IPS DF 6.9 (cell line): ENCODE results near the gene FAM193A.
A peak's percentile ranks its signal among the peaks of the same experiment; 100 is the strongest.

Source experiments
- DNase-seq: peaks from one replicate; pipeline ENCODE4 v3.0.0-alpha.2; 2013; ENCODE audit warnings: low read depth, low spot score
- H3K27ac ChIP-seq: one replicate; pipeline ENCODE4 v1.5.1; 2013; ENCODE audit warnings: low read length, control low read depth
- H3K27me3 ChIP-seq: 2 replicates; pipeline ENCODE4 v1.6.1; 2013; ENCODE audit warnings: mild to moderate bottlenecking, low read length; ENCODE audit not compliant: control insufficient read depth, insufficient read depth
- H3K36me3 ChIP-seq: 2 replicates; pipeline ENCODE4 v1.6.1; 2013; ENCODE audit warnings: low read length; ENCODE audit not compliant: control insufficient read depth, insufficient read depth
- H3K4me1 ChIP-seq: 2 replicates; pipeline ENCODE4 v1.6.1; 2013; ENCODE audit warnings: low read length; ENCODE audit not compliant: control insufficient read depth, insufficient read depth
- H3K4me3 ChIP-seq: 2 replicates; pipeline ENCODE4 v1.5.1; 2013; ENCODE audit warnings: mild to moderate bottlenecking, low read length
- H3K9me3 ChIP-seq: 2 replicates; pipeline ENCODE4 v1.6.1; 2013; ENCODE audit warnings: low read length, inconsistent platforms; ENCODE audit not compliant: control insufficient read depth, insufficient read depth
- WGBS: extraction: QIAGEN DNeasy Blood & Tissue Kit; methylation state at CpG from one replicate; pipeline ENCODE4 v1.1.7; 2013; ENCODE audit warnings: mixed read lengths, missing lambda C conversion rate; ENCODE audit not compliant: insufficient read length, insufficient coverage; 5-methylcytosine and 5-hydroxymethylcytosine counted together

FAM193A gene, protein sequence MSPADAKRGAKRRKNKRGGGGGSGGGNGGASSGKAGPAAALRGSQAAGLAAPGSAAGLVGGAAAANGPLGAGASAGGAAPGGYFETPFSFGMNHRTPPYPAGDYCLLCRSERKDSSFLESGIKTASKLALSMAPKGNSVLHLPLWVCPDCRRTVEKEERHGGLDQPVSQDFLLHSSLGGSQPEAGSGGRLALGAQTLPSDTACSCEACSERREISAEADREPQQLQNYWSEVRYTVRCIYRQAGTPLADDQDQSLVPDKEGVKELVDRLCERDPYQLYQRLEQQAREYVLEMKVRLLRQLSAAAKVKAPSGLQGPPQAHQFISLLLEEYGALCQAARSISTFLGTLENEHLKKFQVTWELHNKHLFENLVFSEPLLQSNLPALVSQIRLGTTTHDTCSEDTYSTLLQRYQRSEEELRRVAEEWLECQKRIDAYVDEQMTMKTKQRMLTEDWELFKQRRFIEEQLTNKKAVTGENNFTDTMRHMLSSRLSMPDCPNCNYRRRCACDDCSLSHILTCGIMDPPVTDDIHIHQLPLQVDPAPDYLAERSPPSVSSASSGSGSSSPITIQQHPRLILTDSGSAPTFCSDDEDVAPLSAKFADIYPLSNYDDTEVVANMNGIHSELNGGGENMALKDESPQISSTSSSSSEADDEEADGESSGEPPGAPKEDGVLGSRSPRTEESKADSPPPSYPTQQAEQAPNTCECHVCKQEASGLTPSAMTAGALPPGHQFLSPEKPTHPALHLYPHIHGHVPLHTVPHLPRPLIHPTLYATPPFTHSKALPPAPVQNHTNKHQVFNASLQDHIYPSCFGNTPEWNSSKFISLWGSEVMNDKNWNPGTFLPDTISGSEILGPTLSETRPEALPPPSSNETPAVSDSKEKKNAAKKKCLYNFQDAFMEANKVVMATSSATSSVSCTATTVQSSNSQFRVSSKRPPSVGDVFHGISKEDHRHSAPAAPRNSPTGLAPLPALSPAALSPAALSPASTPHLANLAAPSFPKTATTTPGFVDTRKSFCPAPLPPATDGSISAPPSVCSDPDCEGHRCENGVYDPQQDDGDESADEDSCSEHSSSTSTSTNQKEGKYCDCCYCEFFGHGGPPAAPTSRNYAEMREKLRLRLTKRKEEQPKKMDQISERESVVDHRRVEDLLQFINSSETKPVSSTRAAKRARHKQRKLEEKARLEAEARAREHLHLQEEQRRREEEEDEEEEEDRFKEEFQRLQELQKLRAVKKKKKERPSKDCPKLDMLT (N-terminal part only)

DNA sequence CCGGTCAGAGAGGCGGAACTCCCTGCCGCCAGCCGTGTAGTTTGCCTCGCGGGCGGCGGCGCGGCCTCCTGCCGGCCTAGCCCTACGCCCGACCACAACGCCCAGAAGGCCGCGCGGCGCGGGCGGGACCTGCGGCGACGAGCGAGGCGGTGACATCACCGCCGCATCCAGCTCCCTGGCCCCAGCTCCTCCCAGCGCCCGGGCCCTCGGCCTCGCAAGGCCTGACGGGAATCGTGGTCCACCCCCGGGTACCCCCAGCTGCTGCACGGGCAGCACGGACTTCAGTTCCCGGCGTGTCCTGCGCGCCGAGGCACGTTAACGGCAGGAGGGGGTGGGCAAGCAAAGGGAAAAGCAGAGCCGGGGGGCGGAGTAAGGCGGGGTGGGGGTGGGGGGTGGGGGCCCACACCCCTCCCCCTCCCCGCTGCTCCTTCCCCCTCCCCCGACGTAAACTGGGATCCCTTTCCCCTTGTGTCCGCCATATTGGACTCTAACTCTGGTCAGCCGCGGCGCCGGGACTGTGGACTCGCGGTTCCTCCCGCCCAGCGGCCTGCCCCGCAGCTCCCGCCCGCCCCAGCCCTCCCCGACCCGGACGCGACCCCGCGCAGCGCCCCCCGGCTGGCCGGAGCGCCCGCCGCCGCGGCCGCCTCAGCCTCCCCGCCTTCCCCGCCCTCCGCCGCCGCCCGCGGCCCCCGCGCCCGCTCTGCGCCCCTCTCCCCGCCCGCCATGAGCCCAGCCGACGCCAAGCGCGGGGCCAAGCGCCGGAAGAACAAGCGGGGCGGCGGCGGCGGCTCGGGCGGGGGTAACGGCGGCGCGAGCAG, at the start of gene FAM193A:
Gene FAM193A, plus strand, starts transcription at position 455 of the 818 bp plus-strand sequence. Its CDS starts 269 bp downstream, at position 724.
- H3K27me3 ChIP-seq, result no peaks in the 10 kb centered on the region
- no peaks in the 10 kb centered on the region for H3K36me3 ChIP-seq
- peak; percentile 96 for DNase-seq
- H3K4me3 ChIP-seq, result peak within 1 kb of the TSS; percentile 73
- H3K27ac ChIP-seq, result no peak within 1 kb of the TSS
- H3K9me3 ChIP-seq, result no peaks in the 10 kb centered on the region
- H3K4me1 ChIP-seq, result no peaks in the 10 kb centered on the region
- no CpG with 5 or more reads among the region's 106 CpGs for WGBS

DNA sequence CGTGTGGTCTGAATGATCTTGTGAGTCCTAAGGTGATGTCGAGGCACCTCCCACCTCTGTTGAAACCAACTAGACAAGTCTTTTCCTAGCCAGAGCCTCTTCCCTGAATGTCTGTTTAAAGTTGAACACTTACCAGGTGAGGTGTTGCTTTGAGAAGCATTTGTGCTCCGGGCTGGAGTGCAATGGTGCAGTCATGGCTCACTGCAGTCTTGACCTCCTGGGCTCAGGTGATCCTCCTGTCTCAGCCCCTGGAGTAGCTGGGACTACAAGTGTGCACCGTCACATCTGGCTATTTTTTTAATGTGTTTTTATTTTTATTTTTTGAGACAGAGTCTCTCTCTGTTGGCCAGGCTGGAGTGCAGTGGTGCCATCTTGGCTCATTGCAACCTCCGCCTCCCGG, 49.5 kb upstream of the FAM193A start:
- H3K9me3 ChIP-seq, result no peaks in the 10 kb centered on the region
- no CpG with 5 or more reads among the region's 6 CpGs for WGBS
- H3K27ac ChIP-seq, result no peak overlapping the region
- peaks cover 5% of the 10 kb centered on the region; the same call in 1 of the 2 replicates for H3K36me3 ChIP-seq
- H3K4me3 ChIP-seq, result no peak overlapping the region
- peaks cover 3% of the 10 kb centered on the region for H3K4me1 ChIP-seq
- no peaks in the 10 kb centered on the region for H3K27me3 ChIP-seq
- no peak for DNase-seq

DNA sequence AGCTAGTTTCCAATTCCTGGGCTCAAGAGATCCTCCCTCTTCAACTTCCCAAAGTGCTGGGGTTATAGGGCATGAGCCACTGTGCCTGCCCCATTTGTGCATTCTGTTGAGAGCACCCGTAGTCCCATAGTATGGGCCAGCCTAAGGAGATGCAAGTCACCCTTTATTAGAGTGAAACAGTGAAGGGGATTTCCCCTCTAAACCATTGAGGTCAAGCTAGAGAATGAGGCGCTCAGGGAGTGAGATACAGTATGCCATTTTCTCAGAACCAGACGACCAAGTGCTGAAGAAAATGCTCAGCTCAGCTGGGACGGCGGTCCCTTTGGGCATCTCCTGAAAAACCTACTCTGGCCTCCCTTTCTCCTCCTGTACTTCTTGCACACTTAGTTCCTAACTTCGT, 48.8 kb upstream of the FAM193A start:
- no peak overlapping the region for H3K4me3 ChIP-seq
- H3K4me1 ChIP-seq, result no peaks in the 10 kb centered on the region; the same call in 1 of the 2 replicates
- no CpG with 5 or more reads among the region's 6 CpGs for WGBS
- peaks cover 8% of the 10 kb centered on the region; the same call in 1 of the 2 replicates for H3K36me3 ChIP-seq
- no peaks in the 10 kb centered on the region for H3K27me3 ChIP-seq
- DNase-seq, result no peak
- no peak overlapping the region for H3K27ac ChIP-seq
- H3K9me3 ChIP-seq, result no peaks in the 10 kb centered on the region

DNA sequence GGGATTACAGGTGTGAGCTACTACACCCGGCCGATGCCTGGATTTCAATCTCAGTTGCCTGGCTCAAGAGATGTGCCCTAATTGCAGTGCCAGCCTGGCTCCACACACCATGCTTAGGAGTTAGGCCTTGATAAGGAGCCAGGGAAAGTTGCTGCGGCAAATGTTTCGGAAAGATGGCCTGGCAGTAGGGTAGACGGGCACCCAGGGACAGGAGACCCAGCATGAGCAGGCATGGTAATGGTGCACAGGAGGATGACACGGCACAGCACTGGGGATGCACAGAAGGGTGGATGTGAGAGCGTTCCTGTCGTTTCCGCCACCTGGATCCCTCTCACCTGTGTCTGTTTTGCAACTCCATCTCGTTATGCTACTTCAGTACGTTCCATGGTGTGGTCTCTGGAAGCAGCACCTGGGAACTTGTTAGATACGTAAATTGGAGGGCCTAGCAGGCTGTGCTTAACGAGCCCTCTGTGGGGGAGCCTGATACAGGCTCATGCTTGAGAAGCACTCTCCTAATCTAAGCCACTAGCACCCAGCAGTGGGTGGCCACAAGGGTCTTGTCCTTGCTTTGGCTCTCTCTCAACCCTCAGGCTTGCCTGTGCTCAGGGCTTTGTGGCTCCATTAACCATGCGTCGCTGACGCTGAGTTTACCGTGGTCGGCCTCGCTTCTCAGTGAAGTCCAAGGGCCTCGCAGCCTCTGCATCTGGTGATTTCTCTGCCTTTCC, 47.2 kb upstream of the FAM193A start:
- Histone ChIP-seq H3K36me3 (peaks cover 13% of the 10 kb centered on the region; the same call in 1 of the 2 replicates), H3K4me1 (no peaks in the 10 kb centered on the region; the same call in 1 of the 2 replicates), H3K27me3 (no peaks in the 10 kb centered on the region), H3K4me3 (no peak overlapping the region), H3K9me3 (no peaks in the 10 kb centered on the region), H3K27ac (no peak overlapping the region)
- WGBS, result no CpG with 5 or more reads among the region's 20 CpGs
- DNase-seq, result no peak

DNA sequence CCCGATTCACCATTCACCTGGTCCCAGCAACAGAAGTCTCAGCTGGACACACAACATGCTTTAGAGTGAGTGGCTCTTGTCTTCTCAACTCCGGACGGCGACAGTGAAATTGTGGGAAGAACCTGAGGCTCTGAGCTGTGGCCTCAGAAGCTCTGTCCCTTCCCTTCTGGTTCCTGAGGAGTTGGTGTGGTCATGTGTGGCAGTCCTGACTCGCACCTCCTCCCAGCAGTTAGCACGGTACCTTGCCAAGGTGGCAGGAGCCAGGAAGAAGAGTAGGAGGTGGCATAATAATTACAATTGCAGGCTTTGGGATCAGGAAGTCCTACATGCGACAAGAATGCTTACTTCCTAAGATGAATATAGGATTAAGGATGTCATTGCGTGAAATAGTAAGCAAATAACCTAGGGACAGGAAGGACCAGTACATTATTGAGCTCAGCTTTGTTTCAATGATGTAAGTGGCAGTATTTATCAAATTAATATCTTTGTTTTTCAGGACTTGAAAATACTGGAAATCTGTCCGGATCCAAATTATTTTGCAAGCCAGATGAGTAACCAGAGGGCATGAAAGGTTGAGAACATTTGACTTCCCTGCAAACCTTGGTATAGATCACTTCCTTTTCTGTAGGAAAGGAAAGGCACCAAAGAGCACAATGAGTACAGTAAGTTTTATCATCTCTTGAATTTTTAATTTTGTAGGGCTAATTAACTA, 46.5 kb upstream of the FAM193A start:
- no peak overlapping the region for H3K27ac ChIP-seq
- no peak overlapping the region for H3K4me3 ChIP-seq
- H3K9me3 ChIP-seq, result no peaks in the 10 kb centered on the region
- no peak for DNase-seq
- H3K27me3 ChIP-seq, result no peaks in the 10 kb centered on the region
- H3K4me1 ChIP-seq, result no peaks in the 10 kb centered on the region; the same call in 1 of the 2 replicates
- peaks cover 13% of the 10 kb centered on the region; the same call in 1 of the 2 replicates for H3K36me3 ChIP-seq
- no CpG with 5 or more reads among the region's 9 CpGs for WGBS

DNA sequence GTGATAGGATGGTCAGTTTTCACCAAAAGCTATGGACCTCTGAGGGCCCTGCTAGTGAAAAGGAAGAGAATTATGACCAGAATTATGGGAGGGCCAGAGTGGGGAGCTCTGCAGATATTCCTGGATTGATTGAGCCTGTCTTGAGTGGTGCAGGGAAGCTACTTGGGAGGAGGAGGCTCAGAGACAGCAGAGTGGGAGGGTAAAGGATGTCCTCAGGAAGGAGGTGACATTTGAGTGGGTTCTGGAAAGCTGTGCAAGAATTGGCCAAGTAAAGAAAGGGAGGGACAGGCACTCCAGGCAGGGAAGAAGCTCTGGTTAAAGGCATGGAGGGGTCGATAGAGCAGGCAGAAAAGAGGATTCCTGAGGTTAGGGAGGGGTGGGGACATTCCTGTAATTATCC, 43.5 kb upstream of the FAM193A start:
- no peak overlapping the region for H3K27ac ChIP-seq
- no peaks in the 10 kb centered on the region for H3K4me1 ChIP-seq
- H3K27me3 ChIP-seq, result no peaks in the 10 kb centered on the region
- H3K9me3 ChIP-seq, result no peaks in the 10 kb centered on the region
- no peak for DNase-seq
- peaks cover 20% of the 10 kb centered on the region; the same call in 1 of the 2 replicates for H3K36me3 ChIP-seq
- no peak overlapping the region for H3K4me3 ChIP-seq
- WGBS, result no CpG with 5 or more reads among the region's 1 CpG

DNA sequence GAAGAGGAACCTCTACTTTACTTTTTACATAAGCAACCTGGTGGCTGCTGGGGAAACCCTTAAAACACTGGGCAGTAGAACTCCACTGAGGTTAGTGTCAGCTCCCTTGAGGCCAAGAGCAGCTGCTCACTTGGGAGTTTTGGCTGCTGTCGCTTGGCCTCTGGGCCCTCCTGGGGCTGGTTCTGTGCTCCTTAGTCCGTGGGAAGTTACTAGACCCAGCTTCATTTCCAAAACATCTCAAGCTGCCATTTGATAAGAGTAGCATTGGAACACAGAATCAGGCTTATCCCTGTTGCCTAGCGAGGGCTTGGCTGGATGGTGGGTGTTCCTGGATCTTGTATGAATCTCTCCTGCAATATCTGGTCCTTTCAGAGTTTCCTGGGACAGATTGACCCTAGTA, 41.5 kb upstream of the FAM193A start:
- Histone ChIP-seq H3K4me3 (no peak overlapping the region), H3K27me3 (no peaks in the 10 kb centered on the region), H3K9me3 (no peaks in the 10 kb centered on the region), H3K36me3 (peaks cover 21% of the 10 kb centered on the region), H3K27ac (no peak overlapping the region), H3K4me1 (no peaks in the 10 kb centered on the region)
- no CpG with 5 or more reads among the region's 3 CpGs for WGBS
- DNase-seq, result no peak

DNA sequence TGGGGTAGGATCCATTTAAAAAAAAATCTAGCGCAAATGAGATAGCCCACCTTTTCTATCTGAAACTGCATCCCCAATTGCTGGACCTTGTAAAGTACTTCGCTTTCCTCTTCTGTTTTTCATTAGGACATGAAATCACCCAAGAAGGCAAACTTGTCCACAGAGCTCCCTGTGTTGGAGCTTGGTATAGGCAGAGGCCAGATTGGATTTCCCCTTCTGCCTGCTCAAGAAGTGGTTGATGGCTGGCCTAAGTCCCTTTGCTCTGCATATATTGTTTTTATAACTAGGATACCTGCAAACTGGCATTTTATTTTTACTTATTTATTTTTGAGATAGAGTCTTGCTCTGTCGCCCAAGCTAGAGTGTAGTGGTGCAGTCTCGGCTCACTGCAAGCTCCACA, 39.1 kb upstream of the FAM193A start:
- DNase-seq, result no peak
- Histone ChIP-seq H3K36me3 (peaks cover 29% of the 10 kb centered on the region), H3K27me3 (no peaks in the 10 kb centered on the region), H3K4me3 (no peak overlapping the region), H3K9me3 (no peaks in the 10 kb centered on the region), H3K4me1 (no peaks in the 10 kb centered on the region), H3K27ac (no peak overlapping the region)
- no CpG with 5 or more reads among the region's 4 CpGs for WGBS

DNA sequence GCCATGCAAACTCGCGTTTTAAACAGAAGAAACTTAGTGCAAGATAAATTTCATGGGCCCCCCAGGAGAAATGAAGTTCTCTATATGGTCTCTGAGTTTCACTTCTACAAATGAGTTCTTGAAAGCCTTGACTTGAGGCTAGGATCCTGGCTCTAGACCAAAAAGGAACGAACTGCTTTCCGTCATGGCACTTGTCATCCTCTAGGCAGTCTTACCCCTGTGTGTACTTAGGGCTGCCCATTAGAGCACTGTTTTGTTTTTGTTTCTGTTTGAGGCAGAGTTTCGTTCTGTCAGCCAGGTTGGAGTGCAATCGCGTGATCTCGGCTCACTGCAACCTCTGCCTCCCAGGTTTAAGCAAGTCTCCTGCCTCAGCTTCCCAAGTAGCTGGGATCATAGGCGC, 38.5 kb upstream of the FAM193A start:
- Histone ChIP-seq H3K9me3 (no peaks in the 10 kb centered on the region), H3K4me1 (no peaks in the 10 kb centered on the region), H3K36me3 (peaks cover 23% of the 10 kb centered on the region), H3K4me3 (no peak overlapping the region), H3K27me3 (no peaks in the 10 kb centered on the region), H3K27ac (no peak overlapping the region)
- no CpG with 5 or more reads among the region's 9 CpGs for WGBS
- DNase-seq, result no peak
